Activated naive CD8-positive, alpha-beta T cell treated with anti-CD3 and anti-CD28 coated beads, Interleukin-2, amount 50 U/mL, for 16 hours (primary cell): ENCODE data around the gene FLNB.

Source experiments
- DNase-seq: peaks from one replicate; pipeline ENCODE4 v3.0.0-alpha.2; 2020; ENCODE audit warnings: low read depth, low spot score

FLNB gene

DNA sequence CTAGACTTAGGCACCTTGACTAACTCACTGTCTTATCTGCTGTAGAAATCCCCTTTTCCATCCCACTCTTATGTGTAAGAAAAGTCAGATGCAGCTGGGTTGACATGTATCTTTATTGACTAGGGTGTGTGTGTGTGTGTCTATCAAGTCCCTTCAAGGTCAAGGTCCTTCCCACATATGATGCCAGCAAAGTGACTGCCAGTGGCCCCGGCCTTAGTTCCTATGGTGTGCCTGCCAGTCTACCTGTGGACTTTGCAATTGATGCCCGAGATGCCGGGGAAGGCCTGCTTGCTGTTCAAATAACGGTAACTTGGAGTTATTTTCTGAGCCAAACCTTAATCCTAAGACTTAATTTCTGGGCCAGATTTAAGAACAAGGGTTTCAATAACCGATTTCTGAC lies 126.2 kb downstream of the FLNB start:
- DNase-seq: no peak

DNA sequence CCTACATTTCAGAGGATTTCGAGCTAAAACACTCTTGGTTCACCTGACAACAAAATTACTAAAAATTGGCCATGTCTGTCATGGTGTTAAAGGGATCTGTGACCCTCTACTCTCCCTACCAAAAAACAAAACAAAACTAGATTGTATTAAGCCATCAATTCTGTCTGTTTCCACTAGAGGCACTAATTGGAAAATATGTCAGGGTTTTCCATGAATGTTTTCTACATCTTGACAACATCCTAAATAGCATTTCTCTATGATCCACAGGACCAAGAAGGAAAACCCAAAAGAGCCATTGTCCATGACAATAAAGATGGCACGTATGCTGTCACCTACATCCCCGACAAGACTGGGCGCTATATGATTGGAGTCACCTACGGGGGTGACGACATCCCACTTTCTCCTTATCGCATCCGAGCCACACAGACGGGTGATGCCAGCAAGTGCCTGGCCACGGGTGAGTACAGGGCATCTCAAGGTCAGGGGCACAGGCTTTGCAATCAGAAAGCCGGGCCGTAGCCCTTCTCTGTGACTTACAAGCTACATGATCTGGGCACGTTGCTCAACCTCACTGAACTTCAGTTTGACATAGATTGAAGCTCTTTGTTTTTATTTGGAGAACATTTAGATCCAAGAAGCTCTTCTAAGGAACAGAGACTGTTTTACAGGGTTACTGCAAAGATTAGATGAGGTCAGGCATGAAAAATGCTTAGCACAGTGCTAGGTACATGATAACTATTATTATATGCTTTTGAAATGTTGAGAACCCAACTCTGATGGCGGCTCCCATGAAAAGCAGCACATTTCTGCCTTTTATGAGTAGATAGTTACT lies 127.7 kb downstream of the FLNB start:
- DNase-seq: no peak

DNA sequence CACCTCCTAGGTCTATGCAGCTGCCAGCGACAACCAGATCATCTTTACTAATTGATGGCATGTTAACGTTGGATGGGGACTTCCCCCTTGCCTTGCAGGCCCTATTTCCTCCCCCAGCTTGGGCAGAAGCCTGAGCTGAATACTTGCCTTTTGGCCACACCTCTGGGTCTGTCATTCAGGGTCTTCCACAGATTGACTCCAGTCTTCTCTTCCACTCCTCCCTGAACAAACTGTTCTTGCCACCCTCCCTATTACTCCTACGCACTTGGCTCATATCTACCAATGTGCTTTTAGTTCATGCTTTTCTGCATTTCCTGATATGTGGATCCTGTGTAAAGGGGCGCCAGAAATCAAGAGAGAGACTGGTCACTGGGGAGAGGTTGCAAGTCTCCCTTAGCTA lies 129.1 kb downstream of the FLNB start:
- no peak for DNase-seq

DNA sequence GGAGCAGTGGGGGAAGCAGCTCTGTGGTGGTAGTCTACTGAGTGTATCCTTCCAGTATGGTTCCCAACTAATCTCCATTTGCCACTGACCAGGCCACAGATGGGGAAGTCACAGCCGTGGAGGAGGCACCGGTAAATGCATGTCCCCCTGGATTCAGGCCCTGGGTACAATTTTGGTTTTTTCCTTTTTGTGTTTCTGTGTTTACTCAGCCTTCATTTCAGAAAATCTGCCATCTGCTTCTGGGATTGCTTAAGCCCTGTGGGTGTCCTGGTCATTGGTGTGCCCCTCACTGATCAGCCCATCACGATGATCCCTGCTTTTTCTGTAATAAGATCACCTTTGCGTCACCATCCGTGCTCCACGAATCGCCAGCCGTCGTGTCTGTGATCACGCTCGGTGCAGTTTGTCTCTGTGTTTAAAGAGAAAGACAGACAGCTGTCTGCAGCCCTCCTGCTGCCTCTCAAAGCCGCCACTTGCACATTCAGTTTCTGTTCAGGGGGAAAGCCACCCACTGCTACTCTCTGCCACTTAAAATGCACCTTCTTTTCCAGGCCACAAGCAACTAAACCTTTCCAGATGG lies 133.6 kb downstream of the FLNB start:
- DNase-seq: no peak

DNA sequence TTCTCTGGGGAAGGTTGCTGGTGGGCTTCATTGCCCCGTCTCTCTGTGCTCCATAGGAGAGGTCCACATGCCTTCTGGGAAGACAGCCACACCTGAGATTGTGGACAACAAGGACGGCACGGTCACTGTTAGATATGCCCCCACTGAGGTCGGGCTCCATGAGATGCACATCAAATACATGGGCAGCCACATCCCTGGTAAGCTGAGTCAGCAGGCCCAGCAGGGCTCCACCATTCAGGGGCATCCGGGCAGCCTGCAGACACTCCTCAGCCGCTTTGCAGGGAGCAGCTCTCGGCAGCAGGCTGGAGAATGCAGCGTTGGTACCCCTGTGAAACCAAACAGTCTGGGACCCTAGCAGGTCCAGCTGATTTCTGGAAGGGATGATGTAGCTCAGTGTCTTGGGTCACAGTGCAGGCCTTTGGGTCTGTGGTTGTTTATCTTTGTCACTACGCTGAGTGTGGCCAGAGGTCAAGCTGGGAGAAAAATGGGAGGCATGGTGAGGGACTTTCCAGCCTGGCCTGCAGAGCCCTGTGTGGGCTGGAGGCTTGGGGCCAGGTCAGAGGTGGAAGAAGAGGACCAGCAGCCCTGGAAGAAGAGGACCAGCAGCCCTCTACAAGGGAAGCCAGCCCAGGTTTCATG lies 135.3 kb downstream of the FLNB start:
- no peak for DNase-seq

DNA sequence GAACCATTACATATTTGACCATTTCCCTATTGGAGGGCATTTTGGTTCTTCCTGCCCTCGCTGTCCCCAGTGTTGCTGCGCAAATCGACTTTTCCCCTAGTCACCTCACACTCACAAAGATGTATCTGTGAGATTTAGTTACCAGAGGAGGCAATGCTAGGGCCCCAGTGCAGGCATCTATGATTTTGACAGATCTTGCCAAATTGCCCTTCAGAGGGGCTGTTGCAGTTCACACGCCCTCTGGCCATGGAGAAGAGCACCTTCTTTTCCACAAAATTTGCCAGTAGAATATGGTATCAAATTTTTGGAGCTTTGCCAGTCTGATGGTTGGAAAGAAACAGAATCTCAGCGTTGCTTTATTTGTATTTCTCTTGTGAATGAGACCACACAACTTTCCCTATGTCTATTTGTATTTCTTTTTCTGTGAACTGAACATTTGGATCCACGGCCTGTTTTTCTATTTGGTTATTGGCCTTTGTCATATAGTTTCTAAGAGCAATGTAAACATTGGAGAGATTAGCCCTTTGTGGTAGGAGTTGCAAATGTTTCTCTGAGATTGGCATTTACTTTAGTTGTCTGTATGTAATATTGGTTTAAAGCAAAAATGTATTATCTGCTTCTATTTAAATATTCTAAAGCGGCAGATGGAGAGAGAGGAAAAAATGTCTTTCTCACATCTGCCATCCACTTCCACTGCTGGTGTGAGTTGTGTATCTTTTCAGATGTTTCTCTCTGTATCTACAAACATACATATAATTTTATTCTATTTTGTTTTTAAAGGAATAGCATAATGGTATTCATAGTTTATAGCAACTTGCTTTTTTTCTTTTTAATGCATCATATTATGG lies 136.5 kb downstream of the FLNB start:
- no peak for DNase-seq

DNA sequence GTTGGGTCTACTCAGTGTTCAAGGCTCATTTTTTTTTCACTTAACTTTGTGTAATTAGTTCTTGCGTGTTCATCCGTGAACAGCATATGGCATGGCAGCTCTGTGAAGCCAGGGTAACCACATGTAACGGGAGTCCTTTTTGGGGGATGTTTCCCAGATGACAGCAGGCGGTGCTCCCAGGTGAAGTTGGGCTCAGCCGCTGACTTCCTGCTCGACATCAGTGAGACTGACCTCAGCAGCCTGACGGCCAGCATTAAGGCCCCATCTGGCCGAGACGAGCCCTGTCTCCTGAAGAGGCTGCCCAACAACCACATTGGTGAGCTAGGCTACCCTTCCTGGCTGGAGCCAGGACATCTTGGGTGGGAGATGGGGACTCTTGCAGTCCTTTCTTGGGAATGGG lies 139.8 kb downstream of the FLNB start:
- DNase-seq: no peak

DNA sequence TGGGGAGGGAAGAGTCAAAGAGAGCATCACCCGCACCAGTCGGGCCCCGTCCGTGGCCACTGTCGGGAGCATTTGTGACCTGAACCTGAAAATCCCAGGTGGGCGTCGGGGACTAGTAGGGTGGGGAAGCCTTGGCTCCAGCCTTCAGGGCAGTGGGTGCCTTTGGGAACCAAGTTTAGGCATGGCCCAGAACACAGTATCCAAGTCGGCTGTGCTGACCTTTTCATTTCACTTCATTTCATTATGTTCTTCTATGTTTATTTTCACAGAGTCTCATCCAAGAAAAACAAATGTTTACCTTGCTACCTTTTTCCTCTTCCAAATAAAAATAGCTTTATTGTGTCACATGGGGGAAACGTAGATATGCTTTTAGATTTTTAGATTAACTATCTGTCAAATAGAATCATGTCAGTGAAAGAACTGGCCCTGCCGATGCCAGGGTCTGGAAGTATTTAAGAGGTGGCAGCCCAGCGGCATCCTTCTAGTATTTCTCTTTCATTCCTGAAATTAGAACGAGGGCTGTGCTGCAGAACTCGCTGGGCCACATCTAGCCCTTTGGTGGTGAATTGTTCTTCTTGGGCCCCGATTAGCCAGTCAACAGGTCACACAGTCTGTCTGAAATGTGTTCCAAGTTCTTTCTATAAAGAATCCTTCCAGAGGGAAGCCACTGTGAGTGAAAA lies 142.0 kb downstream of the FLNB start:
- DNase-seq: no peak

DNA sequence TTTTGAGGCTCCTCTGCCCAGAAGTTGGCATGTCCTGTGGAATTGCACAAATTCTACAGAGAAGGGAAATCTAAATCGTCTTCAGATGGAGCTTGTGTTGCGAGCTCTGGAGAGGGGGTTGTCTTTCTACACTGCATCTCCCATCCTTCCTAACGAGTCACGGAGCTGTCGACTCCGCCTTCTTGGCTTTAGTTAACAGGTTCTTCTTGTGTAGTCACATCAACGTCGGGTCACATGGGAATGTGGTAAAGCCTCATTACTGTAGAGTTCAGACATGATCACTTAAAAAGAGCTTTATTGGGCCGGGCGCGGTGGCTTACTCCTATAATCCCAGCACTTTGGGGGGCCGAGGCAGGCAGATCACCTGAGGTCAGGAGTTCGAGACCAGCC lies 142.6 kb downstream of the FLNB start:
- DNase-seq: no peak

DNA sequence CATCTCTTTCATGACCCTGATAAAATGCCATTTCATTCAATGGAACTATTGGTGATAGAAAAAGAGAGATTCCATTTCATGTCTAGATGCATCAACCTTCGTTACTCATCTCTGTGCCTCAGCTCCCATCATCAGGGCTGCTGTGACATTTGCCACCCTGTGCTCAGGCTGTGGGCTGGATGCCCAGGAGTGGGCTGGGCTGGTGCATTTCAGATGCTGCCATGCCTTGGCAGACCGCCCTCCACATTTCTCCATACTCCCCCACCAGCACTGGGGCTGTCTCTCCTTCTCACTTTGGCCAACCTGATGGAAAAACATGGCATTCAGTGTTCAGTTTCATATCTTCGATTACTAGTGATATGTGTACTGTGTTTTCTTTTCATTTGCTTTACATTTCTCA lies 143.4 kb downstream of the FLNB start:
- no peak for DNase-seq

DNA sequence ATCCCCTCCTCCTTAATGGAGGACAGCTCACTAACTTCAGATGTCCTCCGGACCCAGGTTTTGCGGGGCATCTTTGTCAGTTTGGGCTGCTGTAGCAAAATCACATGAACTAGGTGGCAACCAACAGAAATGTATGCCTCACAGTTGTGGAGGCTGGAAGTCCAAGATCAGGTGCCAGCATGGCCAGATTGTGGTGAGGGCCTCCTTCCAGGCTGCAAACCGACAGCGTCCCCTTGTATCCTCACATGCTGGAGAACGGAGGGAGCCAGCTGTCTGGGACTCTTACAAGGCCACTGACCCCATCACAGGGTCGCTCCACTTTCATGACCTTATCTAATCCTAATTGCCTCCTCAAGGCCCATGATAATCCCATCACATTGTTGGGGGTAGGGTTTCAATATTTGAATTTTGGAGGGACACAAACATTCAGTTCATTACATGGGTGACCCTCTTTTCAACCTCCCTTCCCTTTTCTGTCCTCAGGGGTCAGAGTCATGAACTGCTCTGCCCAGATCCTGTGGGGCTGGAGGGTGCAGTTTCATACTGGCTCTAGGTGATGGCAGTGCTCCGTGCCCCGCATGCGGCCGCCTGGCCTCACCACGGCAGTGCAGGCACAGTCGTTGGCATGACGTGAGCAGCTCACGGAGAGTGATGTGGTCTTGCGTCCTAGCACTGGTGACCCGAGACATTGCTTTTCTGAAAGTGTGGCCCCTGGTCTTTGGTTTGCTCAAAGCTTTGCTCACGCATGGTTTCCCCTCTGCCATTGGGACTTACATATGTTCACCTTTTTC lies 144.2 kb downstream of the FLNB start:
- DNase-seq: no peak

DNA sequence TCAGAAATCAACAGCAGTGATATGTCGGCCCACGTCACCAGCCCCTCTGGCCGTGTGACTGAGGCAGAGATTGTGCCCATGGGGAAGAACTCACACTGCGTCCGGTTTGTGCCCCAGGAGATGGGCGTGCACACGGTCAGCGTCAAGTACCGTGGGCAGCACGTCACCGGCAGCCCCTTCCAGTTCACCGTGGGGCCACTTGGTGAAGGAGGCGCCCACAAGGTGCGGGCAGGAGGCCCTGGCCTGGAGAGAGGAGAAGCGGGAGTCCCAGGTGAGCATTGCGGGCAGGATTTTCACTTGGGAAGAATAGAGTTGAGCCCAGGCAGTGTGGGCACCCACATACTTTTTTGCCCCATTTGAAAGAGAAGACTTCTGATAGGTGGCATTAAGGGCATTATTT lies 145.1 kb downstream of the FLNB start:
- no peak for DNase-seq

DNA sequence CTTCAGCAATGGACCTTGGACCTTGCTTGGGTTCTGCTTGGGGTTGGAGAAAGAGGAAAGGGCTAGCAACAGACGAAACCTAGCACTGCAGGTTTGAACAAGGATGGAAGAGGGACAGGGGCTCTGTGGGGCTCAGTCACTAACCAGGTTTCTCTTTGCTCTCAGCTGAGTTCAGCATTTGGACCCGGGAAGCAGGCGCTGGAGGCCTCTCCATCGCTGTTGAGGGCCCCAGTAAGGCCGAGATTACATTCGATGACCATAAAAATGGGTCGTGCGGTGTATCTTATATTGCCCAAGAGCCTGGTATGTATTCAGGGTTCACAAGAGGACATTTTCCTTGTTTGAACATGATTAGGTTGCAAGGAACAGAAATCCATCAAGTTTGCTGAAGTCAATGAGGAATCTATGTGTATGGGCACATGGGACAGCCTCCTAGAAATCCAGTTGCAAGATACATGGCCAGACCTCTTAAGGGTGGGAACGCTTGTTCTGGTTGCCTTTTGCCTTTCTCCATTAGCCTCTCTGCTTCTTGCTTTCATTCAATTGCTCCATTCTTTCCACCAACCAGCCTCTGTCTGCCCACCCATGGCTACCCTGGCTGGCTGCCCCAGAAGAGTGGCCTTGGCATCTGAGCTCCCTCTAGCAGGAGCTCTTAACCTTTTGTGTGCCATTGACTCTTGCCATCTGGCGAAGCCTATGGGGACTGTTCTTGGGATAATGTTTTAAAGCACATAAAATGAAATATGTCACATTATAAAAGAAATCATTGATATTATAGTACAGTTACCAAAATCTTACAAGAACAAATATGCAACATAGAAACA lies 146.6 kb downstream of the FLNB start:
- DNase-seq: no peak

DNA sequence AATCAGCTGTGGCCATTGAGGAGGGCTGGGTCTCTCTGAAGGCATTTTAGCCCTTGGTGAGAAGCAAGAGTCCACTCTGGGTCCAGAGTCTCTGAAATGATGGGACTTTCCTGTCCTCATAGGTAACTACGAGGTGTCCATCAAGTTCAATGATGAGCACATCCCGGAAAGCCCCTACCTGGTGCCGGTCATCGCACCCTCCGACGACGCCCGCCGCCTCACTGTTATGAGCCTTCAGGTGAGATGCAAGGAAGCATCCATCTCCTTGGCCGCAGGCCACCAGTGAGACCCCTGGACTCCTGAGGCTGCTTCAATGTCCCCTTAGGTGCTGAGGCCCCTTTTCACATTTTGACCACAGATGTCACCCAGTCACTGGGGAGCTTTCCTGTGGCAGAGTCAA lies 147.6 kb downstream of the FLNB start:
- DNase-seq: no peak

DNA sequence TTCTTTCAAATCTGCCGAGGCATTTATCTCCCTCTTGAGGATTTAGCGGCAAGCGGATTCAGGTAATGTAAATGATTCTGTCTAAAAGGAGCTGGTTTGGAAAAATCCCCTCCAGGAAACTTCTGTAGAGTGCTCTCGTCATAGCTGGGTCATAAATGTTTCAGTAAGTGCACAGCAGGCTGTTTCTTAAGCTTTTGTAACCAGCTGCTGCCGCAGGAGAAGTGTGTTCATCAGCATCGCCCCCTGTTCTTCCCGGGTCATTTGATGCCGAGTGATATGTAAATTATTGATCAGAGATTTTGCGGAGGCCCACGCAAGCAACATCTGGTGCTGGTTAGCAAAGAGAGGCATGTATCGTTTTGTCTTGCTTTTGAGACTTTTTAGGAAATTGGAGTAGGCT lies 149.5 kb downstream of the FLNB start:
- no peak for DNase-seq

DNA sequence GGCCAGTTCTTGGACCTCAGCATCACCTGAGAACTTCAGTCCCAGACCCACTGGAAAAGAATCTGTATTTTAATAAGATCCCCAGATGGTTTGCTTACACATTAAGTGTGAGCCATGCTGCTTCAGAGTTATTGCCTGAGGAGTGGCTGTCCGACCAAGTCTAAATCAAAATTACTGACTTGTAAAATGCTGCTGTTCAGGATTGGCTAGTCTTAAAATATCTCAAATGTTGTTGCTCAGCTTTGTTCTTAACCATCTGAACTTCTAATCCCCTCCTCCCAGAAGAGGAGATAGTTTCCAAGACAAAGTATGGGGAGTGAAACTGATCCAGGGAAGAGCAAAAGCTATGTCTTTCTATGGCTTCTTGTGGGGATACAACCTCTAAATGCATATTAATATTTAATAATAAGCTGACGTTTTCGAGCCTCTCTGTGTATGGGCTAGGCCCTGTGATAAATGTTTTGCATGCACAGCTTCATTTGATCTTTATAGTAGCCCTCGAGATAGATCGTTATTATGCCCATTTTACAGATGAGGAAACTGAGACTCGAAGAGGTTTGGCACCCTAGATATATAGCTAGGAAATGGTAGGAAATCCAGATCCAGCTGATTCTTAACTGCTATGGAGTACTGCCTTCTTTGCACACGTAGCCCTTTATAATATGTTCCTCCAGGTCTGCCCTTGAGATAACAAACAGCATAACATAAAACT lies 150.4 kb downstream of the FLNB start:
- DNase-seq: no peak

DNA sequence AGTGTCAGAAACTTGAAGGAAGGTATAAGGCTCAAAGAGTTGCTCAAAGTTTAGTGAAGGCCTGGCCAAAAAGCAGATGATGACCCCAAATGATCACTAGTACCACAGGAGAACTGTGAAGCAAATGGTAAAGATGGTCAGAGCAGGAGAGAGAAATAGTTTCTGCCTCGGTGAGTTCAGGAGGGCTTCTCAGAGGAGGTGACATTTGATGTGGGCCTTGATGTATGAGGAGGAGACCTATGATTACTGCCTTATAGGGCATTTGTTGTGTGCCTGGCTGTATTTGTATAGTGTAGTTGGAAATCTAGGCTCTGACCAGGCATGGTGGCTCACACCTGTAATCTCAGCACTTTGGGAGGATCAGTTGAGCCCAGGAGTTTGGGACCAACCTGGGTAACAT lies 152.2 kb downstream of the FLNB start:
- no peak for DNase-seq

DNA sequence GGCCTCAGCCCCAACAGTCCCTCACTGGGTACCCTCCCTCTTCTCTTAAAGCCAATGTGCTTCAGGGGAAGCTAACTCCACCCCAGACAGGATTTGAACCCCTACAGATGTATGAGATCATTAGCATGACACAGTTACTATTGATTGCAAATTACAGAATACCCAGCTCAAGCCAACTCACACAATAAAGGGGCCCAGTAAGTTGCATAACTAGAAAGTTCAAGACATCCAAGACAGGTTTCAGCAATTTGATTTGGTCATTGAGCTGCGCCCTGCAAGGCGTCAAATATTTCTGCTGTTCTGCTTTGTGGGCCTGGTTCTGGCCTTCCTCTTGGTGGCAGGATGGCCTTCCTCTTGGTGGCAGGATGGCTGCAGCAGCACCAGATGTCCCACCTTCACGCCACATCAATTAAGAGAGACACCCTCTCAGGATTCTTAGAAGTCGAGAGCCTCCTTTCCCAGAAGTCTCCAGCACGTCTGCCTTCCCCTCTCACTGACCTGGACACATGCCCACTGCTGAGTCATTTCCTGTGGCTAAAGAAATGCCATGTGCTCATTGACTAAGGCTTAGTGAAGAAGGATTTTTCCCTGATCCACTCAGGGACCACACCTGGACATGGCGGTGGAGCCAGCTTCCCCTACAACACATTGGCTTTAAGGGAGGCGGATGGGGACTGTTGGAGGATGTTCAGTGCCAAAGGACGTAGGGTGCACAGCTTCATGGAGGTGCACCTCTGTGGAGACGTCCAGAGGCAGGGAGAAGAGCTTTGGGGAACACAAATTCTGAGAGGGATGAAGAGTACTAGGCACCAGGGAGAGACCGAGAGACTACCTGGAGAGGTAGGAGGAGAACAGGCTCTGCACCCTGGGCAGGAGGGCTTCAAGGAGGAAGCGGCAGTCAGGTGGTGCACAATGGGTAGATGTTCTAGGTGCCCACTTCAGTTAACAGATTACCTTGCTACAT lies 153.5 kb downstream of the FLNB start:
- no peak for DNase-seq
